Spleen (tissue), 7 donors: ENCODE measurements around the gene PEX14.

Experiments
- POLR2A ChIP-seq, 3 donors: fragments of 450-650 bp; IDR thresholded peaks; one replicate each; pipeline ENCODE4 v1.5.1; 2017; ENCODE audit warnings: antibody characterized with exemption in 3 of 3, mild to moderate bottlenecking in 1 of 3
- TF ChIP-seq, protein P1 (sequence below), 11 experiments: fragments of 200-600 bp in 7 of 11; fragments of 450-650 bp in 4 of 11; sonication (generic) in 4 of 11; IDR thresholded peaks in 8 of 11; conservative IDR thresholded peaks in 3 of 11; 1 replicate in 7 of 11; 2 replicates in 4 of 11; pipeline versions ENCODE4 v1.4.0 to v1.8.0; 2016 to 2021; ENCODE audit warnings: antibody characterized with exemption in 11 of 11, inconsistent platforms in 4 of 11, mild to moderate bottlenecking in 1 of 11
- donor health status: DM: no; HTN: no; CAD: no; lungs with moderate emphysema.
- donor health status: DM: no; HTN: no; CAD: no.
- donor health status: DM: no; HTN: no; CAD: no.

GRCh38 chr1:10494418-10494753, 19.6 kb downstream of the PEX14 start:
- TF ChIP-seq, protein P1, sequence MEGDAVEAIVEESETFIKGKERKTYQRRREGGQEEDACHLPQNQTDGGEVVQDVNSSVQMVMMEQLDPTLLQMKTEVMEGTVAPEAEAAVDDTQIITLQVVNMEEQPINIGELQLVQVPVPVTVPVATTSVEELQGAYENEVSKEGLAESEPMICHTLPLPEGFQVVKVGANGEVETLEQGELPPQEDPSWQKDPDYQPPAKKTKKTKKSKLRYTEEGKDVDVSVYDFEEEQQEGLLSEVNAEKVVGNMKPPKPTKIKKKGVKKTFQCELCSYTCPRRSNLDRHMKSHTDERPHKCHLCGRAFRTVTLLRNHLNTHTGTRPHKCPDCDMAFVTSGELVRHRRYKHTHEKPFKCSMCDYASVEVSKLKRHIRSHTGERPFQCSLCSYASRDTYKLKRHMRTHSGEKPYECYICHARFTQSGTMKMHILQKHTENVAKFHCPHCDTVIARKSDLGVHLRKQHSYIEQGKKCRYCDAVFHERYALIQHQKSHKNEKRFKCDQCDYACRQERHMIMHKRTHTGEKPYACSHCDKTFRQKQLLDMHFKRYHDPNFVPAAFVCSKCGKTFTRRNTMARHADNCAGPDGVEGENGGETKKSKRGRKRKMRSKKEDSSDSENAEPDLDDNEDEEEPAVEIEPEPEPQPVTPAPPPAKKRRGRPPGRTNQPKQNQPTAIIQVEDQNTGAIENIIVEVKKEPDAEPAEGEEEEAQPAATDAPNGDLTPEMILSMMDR (IDR thresholded peaks at IDR 0.05 in 8 of 11, conservative IDR thresholded peaks at IDR 0.05 in 3 of 11) = no peak
- no peak for TF ChIP-seq POLR2A (IDR thresholded peaks at IDR 0.05)
